SK-N-SH (cell line): ENCODE results near the gene KLF17. TPM values are rescaled to one million over a fixed set of nuclear protein-coding genes. Genes with fewer than 3 reads are reported as not detected.

ENCODE experiments used
- CTCF ChIA-PET: fragments of 300-600, 350-600 bp; formaldehyde crosslinking; extraction: SDS; loops from one replicate; lab custom pipeline; 2021; lab: Yijun Ruan, JAX
- POLR2A ChIA-PET: fragments of 350-600 bp; sonication (Branson Sonifier 250); formaldehyde crosslinking; extraction: SDS; loops from one replicate; lab custom pipeline; 2020; ENCODE audit warnings: antibody characterized with exemption, inconsistent platforms; lab: Yijun Ruan, JAX
- DNase-seq: peaks from one replicate; pipeline ENCODE4 v3.0.0; 2012
- H2AFZ ChIP-seq: fragments of 200-600 bp; sonication (generic); 2 replicates; pipeline ENCODE4 v1.8.1; 2016; ENCODE audit warnings: antibody characterized with exemption, mild to moderate bottlenecking, low read depth
- H3F3A ChIP-seq: fragments of 200-600 bp; sonication (generic); replicated peaks from 2 replicates; pipeline ENCODE3; 2016; ENCODE audit warnings: antibody characterized with exemption, mild to moderate bottlenecking; ENCODE audit not compliant: insufficient read depth
- H3K27ac ChIP-seq, 2 experiments: fragments of 200-500 bp in 1 of 2; fragments of 200-600 bp in 1 of 2; sonication (Bioruptor generic) in 1 of 2; sonication (generic), shearing (Covaris generic) in 1 of 2; 2 replicates each; pipeline versions ENCODE4 v1.5.1 to v1.6.1; 2014 to 2016; ENCODE audit warnings: low read depth in 2 of 2, inconsistent platforms in 1 of 2, low read length in 1 of 2, mild to moderate bottlenecking in 1 of 2, mixed read lengths in 1 of 2
- H3K27me3 ChIP-seq: fragments of 200-600 bp; sonication (generic), shearing (Covaris generic); 2 replicates; pipeline ENCODE4 v1.6.1; 2016; ENCODE audit warnings: mixed run types; ENCODE audit not compliant: insufficient read depth
- H3K36me3 ChIP-seq, 2 experiments: fragments of 200-500 bp in 1 of 2; fragments of 200-600 bp in 1 of 2; sonication (Bioruptor generic) in 1 of 2; sonication (generic) in 1 of 2; replicated peaks in 1 of 2; 2 replicates each; pipeline versions ENCODE3 to v1.5.1; 2014 to 2016; ENCODE audit warnings: low read length in 1 of 2, mild to moderate bottlenecking in 1 of 2; ENCODE audit not compliant: insufficient read depth in 2 of 2, control insufficient read depth in 1 of 2
- H3K4me1 ChIP-seq, 2 experiments: fragments of 200-500 bp in 1 of 2; fragments of 200-600 bp in 1 of 2; sonication (Bioruptor generic) in 1 of 2; sonication (generic), shearing (Covaris generic) in 1 of 2; 2 replicates each; pipeline versions ENCODE4 v1.5.1 to v1.6.1; 2014 to 2016; ENCODE audit warnings: low read depth in 1 of 2, low read length in 1 of 2, mixed run types in 1 of 2; ENCODE audit not compliant: insufficient read depth in 2 of 2, control insufficient read depth in 1 of 2
- H3K4me2 ChIP-seq: fragments of 200-600 bp; sonication (generic), shearing (Covaris generic); 2 replicates; pipeline ENCODE4 v1.6.1; 2017; ENCODE audit warnings: mixed run types
- H3K4me3 ChIP-seq, 2 experiments: fragments of 200-500 bp in 1 of 2; fragments of 200-600 bp in 1 of 2; sonication (Bioruptor generic) in 1 of 2; sonication (generic), shearing (Covaris generic) in 1 of 2; 2 replicates each; pipeline versions ENCODE4 v1.5.1 to v1.8.1; 2014 to 2016; ENCODE audit warnings: low read depth in 2 of 2, inconsistent platforms in 1 of 2, low read length in 1 of 2, mild to moderate bottlenecking in 1 of 2, mixed read lengths in 1 of 2, moderate library complexity in 1 of 2
- H3K79me2 ChIP-seq: fragments of 200-600 bp; sonication (generic); 2 replicates; pipeline ENCODE4 v1.8.1; 2017; ENCODE audit warnings: mild to moderate bottlenecking; ENCODE audit not compliant: insufficient read depth
- H3K9ac ChIP-seq: fragments of 200-600 bp; sonication (generic); 2 replicates; pipeline ENCODE4 v1.6.1; 2017; ENCODE audit warnings: mixed run types
- H3K9me2 ChIP-seq: fragments of 200-600 bp; sonication (generic); 2 replicates; pipeline ENCODE4 v1.6.1; 2017; ENCODE audit warnings: mixed run types
- H3K9me3 ChIP-seq: fragments of 200-600 bp; sonication (generic); 2 replicates; pipeline ENCODE4 v1.6.1; 2017; ENCODE audit warnings: mixed run types, mild to moderate bottlenecking, moderate library complexity
- H4K20me1 ChIP-seq: fragments of 200-600 bp; sonication (generic); 2 replicates; pipeline ENCODE4 v1.6.1; 2017; ENCODE audit warnings: mild to moderate bottlenecking, mixed run types; ENCODE audit not compliant: insufficient read depth
- CTCF ChIP-seq: fragments of 200-600 bp; sonication (generic); IDR thresholded peaks from 2 replicates; pipeline ENCODE4 v1.6.1; 2017; ENCODE audit warnings: antibody characterized with exemption, mild to moderate bottlenecking, moderate library complexity
- ELF1 ChIP-seq: IDR thresholded peaks from 2 replicates; pipeline ENCODE4 v1.4.0; 2012
- EP300 ChIP-seq, 2 experiments: IDR thresholded peaks; 2 replicates each; pipeline versions ENCODE4 v1.4.0 to v1.6.1; 2012; ENCODE audit warnings: borderline replicate concordance in 1 of 2, low read depth in 1 of 2, low read length in 1 of 2
- EZH2phosphoT487 ChIP-seq: fragments of 200-600 bp; sonication (generic); IDR thresholded peaks from 2 replicates; pipeline ENCODE4 v1.6.1; 2017; ENCODE audit warnings: low read depth, mixed run types, mild to moderate bottlenecking, antibody characterized with exemption, moderate library complexity, borderline replicate concordance
- FOSL2 ChIP-seq: IDR thresholded peaks from 2 replicates; pipeline ENCODE4 v1.4.0; 2012; ENCODE audit warnings: low read depth, mild to moderate bottlenecking, moderate library complexity, borderline replicate concordance
- GABPA ChIP-seq: IDR thresholded peaks from 2 replicates; pipeline ENCODE4 v1.4.0; 2012; ENCODE audit warnings: low read depth, mild to moderate bottlenecking
- MAX ChIP-seq: IDR thresholded peaks from 2 replicates; pipeline ENCODE4 v1.4.0; 2012; ENCODE audit warnings: low read depth
- MXI1 ChIP-seq: IDR thresholded peaks from 2 replicates; pipeline ENCODE4 v1.6.1; 2012; ENCODE audit warnings: mild to moderate bottlenecking, low read depth, low read length, improper control_type of control experiment
- NFIC ChIP-seq: IDR thresholded peaks from 2 replicates; pipeline ENCODE4 v1.4.0; 2012; ENCODE audit warnings: borderline replicate concordance
- NRF1 ChIP-seq: IDR thresholded peaks from 2 replicates; pipeline ENCODE4 v1.6.1; 2012; ENCODE audit warnings: low read depth, mild to moderate bottlenecking, low read length
- PBX3 ChIP-seq: IDR thresholded peaks from 2 replicates; pipeline ENCODE4; 2012
- POLR2AphosphoS5 ChIP-seq: IDR thresholded peaks from 2 replicates; pipeline ENCODE4 v1.6.1; 2012; ENCODE audit warnings: low read depth, low read length
- RCOR1 ChIP-seq: fragments of 150-350 bp; IDR thresholded peaks from 2 replicates; pipeline ENCODE4 v1.6.1; 2017; ENCODE audit warnings: antibody characterized with exemption, low read length
- SMC3 ChIP-seq: IDR thresholded peaks from 2 replicates; pipeline ENCODE4 v1.6.1; 2012; ENCODE audit warnings: low read depth, low read length, improper control_type of control experiment
- TAF1 ChIP-seq: IDR thresholded peaks from 2 replicates; pipeline ENCODE4 v1.6.1; 2012; ENCODE audit warnings: low read depth, mild to moderate bottlenecking, low read length, moderate library complexity, borderline replicate concordance
- TCF12 ChIP-seq: IDR thresholded peaks from 2 replicates; pipeline ENCODE4 v1.4.0; 2012
- TEAD4 ChIP-seq: IDR thresholded peaks from 2 replicates; pipeline ENCODE4 v1.4.0; 2012; ENCODE audit warnings: mild to moderate bottlenecking, borderline replicate concordance; ENCODE audit not compliant: insufficient read depth
- YY1 ChIP-seq: IDR thresholded peaks from 2 replicates; pipeline ENCODE4 v1.4.0; 2012; ENCODE audit warnings: low read depth, mild to moderate bottlenecking
- WGBS: methylation state at CpG from one replicate; pipeline ENCODE4 v1.1.6; 2017; ENCODE audit warnings: low lambda C conversion rate; 5-methylcytosine and 5-hydroxymethylcytosine counted together
- polyA plus RNA-seq, 3 experiments: library from polyadenylated mRNA; depleted of rRNA; stranded (reverse); fragments of >200 nt; gene quantifications; 2 replicates each; pipeline ENCODE4 v1.2.3, GENCODE V29; 2012
- TF ChIP-seq, protein P1 (sequence below): IDR thresholded peaks from 2 replicates; pipeline ENCODE4 v1.6.1; 2012; ENCODE audit warnings: mild to moderate bottlenecking, low read depth, low read length, moderate library complexity
- TF ChIP-seq, protein P2 (sequence below): IDR thresholded peaks from 2 replicates; pipeline ENCODE4 v1.4.0; 2012; ENCODE audit warnings: low read depth, borderline replicate concordance

KLF17 gene
- polyA plus RNA-seq, 1 of the 3 experiments (the other 2 are of a cell fraction), result 0.21 TPM

DNA sequence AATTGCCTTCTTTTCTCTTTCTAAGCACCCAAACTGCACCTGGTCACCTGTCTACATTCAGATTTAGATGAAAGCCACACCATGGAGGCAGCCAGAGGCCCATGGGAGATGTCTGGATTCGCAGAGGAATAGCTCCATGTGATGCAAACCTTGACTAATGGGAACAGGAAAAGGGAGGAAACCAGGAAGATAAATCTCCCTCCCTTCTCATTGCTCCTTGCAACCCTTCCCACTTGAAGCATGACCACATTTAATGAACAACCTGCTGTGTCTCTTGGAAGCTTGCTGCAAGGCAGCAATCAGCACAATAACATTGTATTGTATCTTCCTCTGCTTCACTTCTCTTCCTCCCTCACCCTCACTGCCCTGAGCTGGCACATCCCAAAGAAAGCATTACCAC is 42.6 kb upstream of the KLF17 start:
- no peaks in the 10 kb centered on the region for H3K9me2 ChIP-seq
- H3K27me3 ChIP-seq, result no peaks in the 10 kb centered on the region
- no peaks in the 10 kb centered on the region for H3K79me2 ChIP-seq
- no peak overlapping the region for H2AFZ ChIP-seq
- H3K4me3 ChIP-seq, result no peak overlapping the region
- no peaks in the 10 kb centered on the region for H3K36me3 ChIP-seq
- no peak overlapping the region for H3K9ac ChIP-seq
- ChIA-PET POLR2A (no interaction called here), CTCF (no interaction called here)
- TF ChIP-seq EP300 (IDR thresholded peaks at IDR 0.05; ENCODE audit: borderline replicate concordance in 1 of 2, low read depth in 1 of 2, low read length in 1 of 2), result no peak
- no peak for TF ChIP-seq CTCF
- no peak for TF ChIP-seq EZH2phosphoT487
- TF ChIP-seq ELF1, result no peak
- no peak for TF ChIP-seq FOSL2
- TF ChIP-seq, protein P1, sequence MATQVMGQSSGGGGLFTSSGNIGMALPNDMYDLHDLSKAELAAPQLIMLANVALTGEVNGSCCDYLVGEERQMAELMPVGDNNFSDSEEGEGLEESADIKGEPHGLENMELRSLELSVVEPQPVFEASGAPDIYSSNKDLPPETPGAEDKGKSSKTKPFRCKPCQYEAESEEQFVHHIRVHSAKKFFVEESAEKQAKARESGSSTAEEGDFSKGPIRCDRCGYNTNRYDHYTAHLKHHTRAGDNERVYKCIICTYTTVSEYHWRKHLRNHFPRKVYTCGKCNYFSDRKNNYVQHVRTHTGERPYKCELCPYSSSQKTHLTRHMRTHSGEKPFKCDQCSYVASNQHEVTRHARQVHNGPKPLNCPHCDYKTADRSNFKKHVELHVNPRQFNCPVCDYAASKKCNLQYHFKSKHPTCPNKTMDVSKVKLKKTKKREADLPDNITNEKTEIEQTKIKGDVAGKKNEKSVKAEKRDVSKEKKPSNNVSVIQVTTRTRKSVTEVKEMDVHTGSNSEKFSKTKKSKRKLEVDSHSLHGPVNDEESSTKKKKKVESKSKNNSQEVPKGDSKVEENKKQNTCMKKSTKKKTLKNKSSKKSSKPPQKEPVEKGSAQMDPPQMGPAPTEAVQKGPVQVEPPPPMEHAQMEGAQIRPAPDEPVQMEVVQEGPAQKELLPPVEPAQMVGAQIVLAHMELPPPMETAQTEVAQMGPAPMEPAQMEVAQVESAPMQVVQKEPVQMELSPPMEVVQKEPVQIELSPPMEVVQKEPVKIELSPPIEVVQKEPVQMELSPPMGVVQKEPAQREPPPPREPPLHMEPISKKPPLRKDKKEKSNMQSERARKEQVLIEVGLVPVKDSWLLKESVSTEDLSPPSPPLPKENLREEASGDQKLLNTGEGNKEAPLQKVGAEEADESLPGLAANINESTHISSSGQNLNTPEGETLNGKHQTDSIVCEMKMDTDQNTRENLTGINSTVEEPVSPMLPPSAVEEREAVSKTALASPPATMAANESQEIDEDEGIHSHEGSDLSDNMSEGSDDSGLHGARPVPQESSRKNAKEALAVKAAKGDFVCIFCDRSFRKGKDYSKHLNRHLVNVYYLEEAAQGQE, result no peak
- TF ChIP-seq SMC3, result no peak
- TF ChIP-seq MAX, result no peak
- TF ChIP-seq YY1, result no peak
- no peak for TF ChIP-seq RCOR1
- TF ChIP-seq, protein P2, sequence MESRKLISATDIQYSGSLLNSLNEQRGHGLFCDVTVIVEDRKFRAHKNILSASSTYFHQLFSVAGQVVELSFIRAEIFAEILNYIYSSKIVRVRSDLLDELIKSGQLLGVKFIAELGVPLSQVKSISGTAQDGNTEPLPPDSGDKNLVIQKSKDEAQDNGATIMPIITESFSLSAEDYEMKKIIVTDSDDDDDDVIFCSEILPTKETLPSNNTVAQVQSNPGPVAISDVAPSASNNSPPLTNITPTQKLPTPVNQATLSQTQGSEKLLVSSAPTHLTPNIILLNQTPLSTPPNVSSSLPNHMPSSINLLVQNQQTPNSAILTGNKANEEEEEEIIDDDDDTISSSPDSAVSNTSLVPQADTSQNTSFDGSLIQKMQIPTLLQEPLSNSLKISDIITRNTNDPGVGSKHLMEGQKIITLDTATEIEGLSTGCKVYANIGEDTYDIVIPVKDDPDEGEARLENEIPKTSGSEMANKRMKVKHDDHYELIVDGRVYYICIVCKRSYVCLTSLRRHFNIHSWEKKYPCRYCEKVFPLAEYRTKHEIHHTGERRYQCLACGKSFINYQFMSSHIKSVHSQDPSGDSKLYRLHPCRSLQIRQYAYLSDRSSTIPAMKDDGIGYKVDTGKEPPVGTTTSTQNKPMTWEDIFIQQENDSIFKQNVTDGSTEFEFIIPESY, result no peak
- no peak for TF ChIP-seq POLR2AphosphoS5
- TF ChIP-seq NRF1, result no peak
- no peak for TF ChIP-seq GABPA
- no peak for TF ChIP-seq NFIC
- TF ChIP-seq TCF12, result no peak
- TF ChIP-seq TEAD4, result no peak
- no peak for TF ChIP-seq PBX3
- TF ChIP-seq TAF1, result no peak
- no peak for TF ChIP-seq MXI1
- no peak for DNase-seq
- H4K20me1 ChIP-seq, result no peaks in the 10 kb centered on the region
- H3F3A ChIP-seq, result no peaks in the 10 kb centered on the region
- H3K27ac ChIP-seq, result no peak overlapping the region
- no peaks in the 10 kb centered on the region for H3K9me3 ChIP-seq
- H3K4me2 ChIP-seq, result no peak overlapping the region
- WGBS, result 69% methylated on average over 1 of the region's 1 CpG
- H3K4me1 ChIP-seq, result peaks cover 0 to 9% of the 10 kb centered on the region in 2 experiments; a peak in 1 of 4 replicates
